CD14-positive monocyte (primary cell): ENCODE results near the gene TLCD4. TPM values are rescaled to one million over a fixed set of nuclear protein-coding genes. Genes with fewer than 3 reads are reported as not detected.
"Not testable (repeated sequence)": the region's sequence is repeated elsewhere in the genome, so short reads cannot be mapped to it uniquely, and the experiment has no call there.

ENCODE experiments used
- DNase-seq, 3 donors: peaks; one replicate each; pipeline ENCODE4 v3.0.0-alpha.2; 2011 to 2022
- H2AFZ ChIP-seq: 2 replicates; pipeline ENCODE4 v1.6.0; 2012; ENCODE audit warnings: mild to moderate bottlenecking, low read depth, low read length, inconsistent platforms; ENCODE audit not compliant: insufficient read depth, poor library complexity, severe bottlenecking
- H3K27ac ChIP-seq, 2 donors: 1 replicate in 1 of 2; 2 replicates in 1 of 2; pipeline ENCODE4 v1.5.1; 2012 to 2013; ENCODE audit warnings: low read length in 2 of 2, control low read depth in 1 of 2, inconsistent platforms in 1 of 2, low read depth in 1 of 2, mild to moderate bottlenecking in 1 of 2
- H3K27me3 ChIP-seq, 2 donors: one replicate each; pipeline versions ENCODE4 v1.6.0 to v1.6.1; 2011 to 2013; ENCODE audit warnings: low read length in 2 of 2; ENCODE audit not compliant: control insufficient read depth in 2 of 2, insufficient read depth in 2 of 2
- H3K36me3 ChIP-seq, 2 donors: replicated peaks in 1 of 2; 1 replicate in 1 of 2; 2 replicates in 1 of 2; pipeline versions ENCODE4 v1.5.1 to v1.6.1; 2012 to 2013; ENCODE audit warnings: low read length in 2 of 2, control low read depth in 1 of 2, inconsistent platforms in 1 of 2, mild to moderate bottlenecking in 1 of 2; ENCODE audit not compliant: insufficient read depth in 2 of 2, control insufficient read depth in 1 of 2
- H3K4me1 ChIP-seq, 2 donors: 1 replicate in 1 of 2; 2 replicates in 1 of 2; pipeline versions ENCODE4 v1.5.1 to v1.6.1; 2012 to 2013; ENCODE audit warnings: low read length in 2 of 2, control low read depth in 1 of 2, inconsistent platforms in 1 of 2, mild to moderate bottlenecking in 1 of 2, moderate library complexity in 1 of 2; ENCODE audit not compliant: insufficient read depth in 2 of 2, control insufficient read depth in 1 of 2
- H3K4me2 ChIP-seq: replicated peaks from 2 replicates; pipeline ENCODE3; 2012; ENCODE audit warnings: low read length, moderate library complexity, mild to moderate bottlenecking; ENCODE audit not compliant: poor library complexity, severe bottlenecking; ENCODE audit errors: extremely low read depth
- H3K4me3 ChIP-seq, 3 experiments: fragments of 200-600 bp in 1 of 3; sonication (generic) in 1 of 3; replicated peaks in 1 of 3; 1 replicate in 2 of 3; 2 replicates in 1 of 3; pipeline ENCODE4 v1.5.1; 2011 to 2013; ENCODE audit warnings: low read length in 3 of 3, mild to moderate bottlenecking in 3 of 3, control low read depth in 2 of 3, low read depth in 2 of 3, inconsistent platforms in 1 of 3, moderate library complexity in 1 of 3
- H3K79me2 ChIP-seq: 2 replicates; pipeline ENCODE4 v1.6.0; 2012; ENCODE audit warnings: mild to moderate bottlenecking, control low read depth, inconsistent platforms, low read length, moderate library complexity; ENCODE audit not compliant: insufficient read depth
- H3K9ac ChIP-seq: 2 replicates; pipeline ENCODE4 v1.6.0; 2017; ENCODE audit warnings: low read length, mild to moderate bottlenecking; ENCODE audit not compliant: insufficient read depth, poor library complexity, severe bottlenecking
- H3K9me3 ChIP-seq, 2 donors: replicated peaks in 1 of 2; 1 replicate in 1 of 2; 2 replicates in 1 of 2; pipeline versions ENCODE4 v1.5.1 to v1.6.1; 2012 to 2013; ENCODE audit warnings: low read length in 2 of 2, control low read depth in 1 of 2; ENCODE audit not compliant: control insufficient read depth in 1 of 2, insufficient read depth in 1 of 2
- H4K20me1 ChIP-seq: 2 replicates; pipeline ENCODE4 v1.6.0; 2012; ENCODE audit warnings: mild to moderate bottlenecking, low read length, control low read depth, moderate library complexity; ENCODE audit not compliant: insufficient read depth
- H3K27ac Mint-ChIP-seq, 7 donors: one replicate each; pipeline ENCODE4 v1.8.0; 2020; ENCODE audit warnings: mild to moderate bottlenecking in 7 of 7, mixed read lengths in 7 of 7, moderate library complexity in 6 of 7, inconsistent platforms in 2 of 7
- H3K27me3 Mint-ChIP-seq, 3 donors: one replicate each; pipeline ENCODE4 v1.8.0; 2021 to 2022; ENCODE audit warnings: low read depth in 3 of 3, mild to moderate bottlenecking in 3 of 3, mixed read lengths in 3 of 3, moderate library complexity in 3 of 3, inconsistent platforms in 1 of 3
- H3K36me3 Mint-ChIP-seq, 2 donors: one replicate each; pipeline ENCODE4 v1.8.0; 2020; ENCODE audit warnings: mixed read lengths in 2 of 2, inconsistent platforms in 1 of 2, mild to moderate bottlenecking in 1 of 2
- H3K4me1 Mint-ChIP-seq: one replicate; pipeline ENCODE4 v1.8.0; 2020; ENCODE audit warnings: mild to moderate bottlenecking, mixed read lengths
- H3K4me3 Mint-ChIP-seq, 2 donors: one replicate each; pipeline ENCODE4 v1.8.0; 2020; ENCODE audit warnings: mild to moderate bottlenecking in 2 of 2, mixed read lengths in 2 of 2, moderate library complexity in 1 of 2
- H3K9me3 Mint-ChIP-seq, 7 donors: one replicate each; pipeline ENCODE4 v1.8.0; 2020 to 2022; ENCODE audit warnings: mixed read lengths in 7 of 7, mild to moderate bottlenecking in 6 of 7, moderate library complexity in 6 of 7, inconsistent platforms in 2 of 7
- CTCF ChIP-seq: fragments of 200-600 bp; IDR thresholded peaks from one replicate; pipeline ENCODE4 v1.8.0; 2022; ENCODE audit warnings: antibody characterized with exemption, mild to moderate bottlenecking
- WGBS: methylation state at CpG from one replicate; pipeline ENCODE4 v1.1.5; 2013; ENCODE audit warnings: missing lambda C conversion rate; ENCODE audit not compliant: insufficient coverage; 5-methylcytosine and 5-hydroxymethylcytosine counted together
- intact Hi-C, 2 donors: fragments of 100-400 bp; cut with micrococcal nuclease; formaldehyde crosslinking; loops; one replicate each; pipeline versions ENCODE4 v1.15.0 to v1.15.1; 2023
- polyA plus RNA-seq, 3 donors: library from polyadenylated mRNA; depleted of rRNA in 1 of 3; unstranded in 2 of 3; stranded (reverse) in 1 of 3; fragments of 300-500 nt in 2 of 3; fragments of >200 nt in 1 of 3; fragmentation: Illumina TruSeq in 2 of 3; gene quantifications; 1 replicate in 2 of 3; 2 replicates in 1 of 3; pipeline ENCODE4 v1.2.3, GENCODE V29; 2012 to 2021

TLCD4 gene
- polyA plus RNA-seq, 3 donors = not detected

- peaks cover 4 to 22% (median 8%) of the 10 kb centered on the region in 7 donors for H3K9me3 Mint-ChIP-seq
- DNase-seq, H3K4me2 ChIP-seq, H4K20me1 ChIP-seq, H2AFZ ChIP-seq, H3K36me3 ChIP-seq, H3K27me3 ChIP-seq, H3K9me3 ChIP-seq, H3K27ac Mint-ChIP-seq, H3K79me2 ChIP-seq, H3K27ac ChIP-seq, H3K36me3 Mint-ChIP-seq, intact Hi-C loops, H3K9ac ChIP-seq, H3K4me3 ChIP-seq, H3K4me3 Mint-ChIP-seq: not testable (repeated sequence)
- H3K27me3 Mint-ChIP-seq = peaks cover 5 to 21% (median 10%) of the 10 kb centered on the region in 3 donors
- H3K4me1 ChIP-seq = peaks cover 20 to 24% of the 10 kb centered on the region in 2 donors
- H3K4me1 Mint-ChIP-seq = peaks cover 22% of the 10 kb centered on the region
Measured at GRCh38 chr1:95092891-95093290, 24.3 kb upstream of the TLCD4 start.

- Mint-ChIP-seq H3K4me3 (no peak overlapping the region), H3K36me3 (no peaks in the 10 kb centered on the region), H3K27ac (no peak overlapping the region), H3K9me3 (peaks cover 4 to 22% (median 8%) of the 10 kb centered on the region in 7 donors), H3K27me3 (peaks cover 5 to 21% (median 10%) of the 10 kb centered on the region in 3 donors), H3K4me1 (peaks cover 26% of the 10 kb centered on the region)
- no peak overlapping the region for H3K4me3 ChIP-seq
- H3K9ac ChIP-seq = no peak overlapping the region
- no peak for TF ChIP-seq CTCF
- H2AFZ ChIP-seq = no peak overlapping the region
- WGBS = 100% methylated on average over 1 of the region's 1 CpG
- no peak overlapping the region for H3K27ac ChIP-seq
- intact Hi-C loops = no loop called here
- no peaks in the 10 kb centered on the region for H3K36me3 ChIP-seq
- H4K20me1 ChIP-seq = no peaks in the 10 kb centered on the region
- peaks cover 0 to 8% of the 10 kb centered on the region in 2 donors for H3K9me3 ChIP-seq
- H3K4me2 ChIP-seq = no peak overlapping the region
- peaks cover 24 to 28% of the 10 kb centered on the region in 2 donors for H3K4me1 ChIP-seq
- H3K79me2 ChIP-seq = no peaks in the 10 kb centered on the region
- no peak for DNase-seq
- no peaks in the 10 kb centered on the region for H3K27me3 ChIP-seq
Measured at GRCh38 chr1:95093296-95093695, 23.9 kb upstream of the TLCD4 start.
